ENCODE measurements around the gene BRINP3.
A peak's percentile ranks its signal among the peaks of the same experiment; 100 is the strongest.

The BRINP3 gene

GRCh38 chr1:190479516-190479915 lies 1.9 kb upstream of the BRINP3 start:
- no CpG with 5 or more reads among the region's 4 CpGs for WGBS (ENCODE audit: extremely low coverage, insufficient coverage, insufficient read length)

GRCh38 chr1:190479050-190479397 lies 1.4 kb upstream of the BRINP3 start:
- Histone ChIP-seq H3K4me1 (ENCODE audit: control insufficient read depth in 1 of 2, insufficient read depth in 2 of 2, low read length in 2 of 2) (peaks cover 6 to 9% of the 10 kb centered on the region in 2 experiments), H3K18ac (ENCODE audit: low read length) (no peak overlapping the region), H3K23ac (ENCODE audit: low read length) (no peak overlapping the region), H2BK12ac (ENCODE audit: low read length) (no peak overlapping the region), H4K12ac (ENCODE audit: low read depth, low read length) (no peak overlapping the region), H2BK5ac (ENCODE audit: low read depth, low read length, poor library complexity) (no peak overlapping the region), H3K9me3 (ENCODE audit: insufficient read depth, low read depth, low read length) (no peaks in the 10 kb centered on the region), H2AFZ (ENCODE audit: insufficient read depth, low read length, poor library complexity) (no peak overlapping the region), H3K79me2 (ENCODE audit: control insufficient read depth, insufficient read depth, low read length, poor library complexity) (no peaks in the 10 kb centered on the region), H3K27ac (ENCODE audit: low read depth, low read length) (no peak overlapping the region), H3K4me3 (ENCODE audit: low read depth, low read length) (no peak overlapping the region), H2AK5ac (ENCODE audit: low read length) (no peak overlapping the region), H3K4me2 (ENCODE audit: low read length) (peak overlapping the region; percentile 81), H3K36me3 (ENCODE audit: control insufficient read depth in 1 of 2, insufficient read depth in 2 of 2, low read length in 2 of 2) (no peaks in the 10 kb centered on the region), H4K91ac (ENCODE audit: low read depth, low read length) (no peak overlapping the region), H4K8ac (ENCODE audit: low read depth, low read length) (no peak overlapping the region), H3K9ac (ENCODE audit: low read length) (no peak overlapping the region), H3K4ac (ENCODE audit: low read depth, low read length) (no peak overlapping the region), H3K27me3 (ENCODE audit: insufficient read depth, low read length) (peaks cover 28% of the 10 kb centered on the region), H3K14ac (ENCODE audit: low read length) (no peak overlapping the region), H2BK120ac (ENCODE audit: insufficient read depth, low read length, poor library complexity) (no peak overlapping the region), H3K79me1 (ENCODE audit: low read length) (no peaks in the 10 kb centered on the region)
- DNase-seq = no peak
- no CpG with 5 or more reads among the region's 4 CpGs for WGBS (ENCODE audit: extremely low coverage, insufficient coverage, insufficient read length)

More at GRCh38 chr1:190479516-190479915, 1.9 kb upstream of the BRINP3 start:
- Histone ChIP-seq H3K79me2 (ENCODE audit: control insufficient read depth, insufficient read depth, low read length, poor library complexity) (no peaks in the 10 kb centered on the region), H3K14ac (ENCODE audit: low read length) (no peak overlapping the region), H4K91ac (ENCODE audit: low read depth, low read length) (no peak overlapping the region), H3K9me3 (ENCODE audit: insufficient read depth, low read depth, low read length) (no peaks in the 10 kb centered on the region), H2BK120ac (ENCODE audit: insufficient read depth, low read length, poor library complexity) (no peak overlapping the region), H2BK12ac (ENCODE audit: low read length) (no peak overlapping the region), H3K36me3 (ENCODE audit: control insufficient read depth in 1 of 2, insufficient read depth in 2 of 2, low read length in 2 of 2) (no peaks in the 10 kb centered on the region), H4K12ac (ENCODE audit: low read depth, low read length) (no peak overlapping the region), H3K79me1 (ENCODE audit: low read length) (no peaks in the 10 kb centered on the region), H2AFZ (ENCODE audit: insufficient read depth, low read length, poor library complexity) (no peak overlapping the region), H2AK5ac (ENCODE audit: low read length) (no peak overlapping the region), H3K9ac (ENCODE audit: low read length) (no peak overlapping the region), H3K4ac (ENCODE audit: low read depth, low read length) (no peak overlapping the region), H4K8ac (ENCODE audit: low read depth, low read length) (no peak overlapping the region), H3K27ac (ENCODE audit: low read depth, low read length) (no peak overlapping the region), H3K4me1 (ENCODE audit: control insufficient read depth in 1 of 2, insufficient read depth in 2 of 2, low read length in 2 of 2) (peaks cover 6 to 9% of the 10 kb centered on the region in 2 experiments), H2BK5ac (ENCODE audit: low read depth, low read length, poor library complexity) (no peak overlapping the region), H3K23ac (ENCODE audit: low read length) (no peak overlapping the region), H3K27me3 (ENCODE audit: insufficient read depth, low read length) (peaks cover 26% of the 10 kb centered on the region), H3K4me2 (ENCODE audit: low read length) (no peak overlapping the region), H3K4me3 (ENCODE audit: low read depth, low read length) (no peak overlapping the region), H3K18ac (ENCODE audit: low read length) (no peak overlapping the region)
- DNase-seq = no peak

GRCh38 chr1:190478149-190479049 lies 735 bp upstream of the BRINP3 start:
- no peaks in the 10 kb centered on the region for H3K79me1 ChIP-seq (ENCODE audit: low read length)
- no peak overlapping the region for H3K18ac ChIP-seq (ENCODE audit: low read length)
- no peak overlapping the region for H3K27ac ChIP-seq (ENCODE audit: low read depth, low read length)
- peak overlapping the region; percentile 27 for H3K4me3 ChIP-seq (ENCODE audit: low read depth, low read length)
- H2AK5ac ChIP-seq (ENCODE audit: low read length) = no peak overlapping the region
- H4K91ac ChIP-seq (ENCODE audit: low read depth, low read length) = no peak overlapping the region
- no peaks in the 10 kb centered on the region for H3K79me2 ChIP-seq (ENCODE audit: control insufficient read depth, insufficient read depth, low read length, poor library complexity)
- no peak overlapping the region for H3K9ac ChIP-seq (ENCODE audit: low read length)
- H3K4ac ChIP-seq (ENCODE audit: low read depth, low read length) = no peak overlapping the region
- WGBS (ENCODE audit: extremely low coverage, insufficient coverage, insufficient read length) = no CpG with 5 or more reads among the region's 42 CpGs
- no peak overlapping the region for H2BK12ac ChIP-seq (ENCODE audit: low read length)
- no peaks in the 10 kb centered on the region for H3K9me3 ChIP-seq (ENCODE audit: insufficient read depth, low read depth, low read length)
- H3K36me3 ChIP-seq (ENCODE audit: control insufficient read depth in 1 of 2, insufficient read depth in 2 of 2, low read length in 2 of 2) = no peaks in the 10 kb centered on the region
- no peak overlapping the region for H4K8ac ChIP-seq (ENCODE audit: low read depth, low read length)
- H3K27me3 ChIP-seq (ENCODE audit: insufficient read depth, low read length) = peaks cover 28% of the 10 kb centered on the region
- H3K23ac ChIP-seq (ENCODE audit: low read length) = no peak overlapping the region
- peaks cover 6 to 9% of the 10 kb centered on the region in 2 experiments for H3K4me1 ChIP-seq (ENCODE audit: control insufficient read depth in 1 of 2, insufficient read depth in 2 of 2, low read length in 2 of 2)
- H2AFZ ChIP-seq (ENCODE audit: insufficient read depth, low read length, poor library complexity) = peak overlapping the region; percentile 59
- H2BK120ac ChIP-seq (ENCODE audit: insufficient read depth, low read length, poor library complexity) = no peak overlapping the region
- H3K4me2 ChIP-seq (ENCODE audit: low read length) = peak overlapping the region; percentile 81
- no peak overlapping the region for H2BK5ac ChIP-seq (ENCODE audit: low read depth, low read length, poor library complexity)
- no peak overlapping the region for H3K14ac ChIP-seq (ENCODE audit: low read length)
- DNase-seq = no peak
- no peak overlapping the region for H4K12ac ChIP-seq (ENCODE audit: low read depth, low read length)

GRCh38 chr1:190476806-190477205 lies 858 bp downstream of the BRINP3 start:
- Histone ChIP-seq H4K8ac (ENCODE audit: low read depth, low read length) (no peak overlapping the region), H2AK5ac (ENCODE audit: low read length) (no peak overlapping the region)

More at GRCh38 chr1:190476806-190477205, 858 bp downstream of the BRINP3 start:
- DNase-seq = no peak
- Histone ChIP-seq H2BK5ac (ENCODE audit: low read depth, low read length, poor library complexity) (no peak overlapping the region), H3K23ac (ENCODE audit: low read length) (no peak overlapping the region), H2BK120ac (ENCODE audit: insufficient read depth, low read length, poor library complexity) (no peak overlapping the region), H3K27ac (ENCODE audit: low read depth, low read length) (no peak overlapping the region), H3K9ac (ENCODE audit: low read length) (no peak overlapping the region), H3K4me1 (ENCODE audit: control insufficient read depth in 1 of 2, insufficient read depth in 2 of 2, low read length in 2 of 2) (peaks cover 6 to 9% of the 10 kb centered on the region in 2 experiments), H3K4me3 (ENCODE audit: low read depth, low read length) (no peak overlapping the region), H3K4me2 (ENCODE audit: low read length) (no peak overlapping the region), H2AFZ (ENCODE audit: insufficient read depth, low read length, poor library complexity) (no peak overlapping the region), H3K4ac (ENCODE audit: low read depth, low read length) (no peak overlapping the region), H3K79me1 (ENCODE audit: low read length) (no peaks in the 10 kb centered on the region), H3K9me3 (ENCODE audit: insufficient read depth, low read depth, low read length) (no peaks in the 10 kb centered on the region), H4K91ac (ENCODE audit: low read depth, low read length) (no peak overlapping the region), H3K27me3 (ENCODE audit: insufficient read depth, low read length) (peaks cover 28% of the 10 kb centered on the region), H4K12ac (ENCODE audit: low read depth, low read length) (no peak overlapping the region), H3K14ac (ENCODE audit: low read length) (no peak overlapping the region), H3K36me3 (ENCODE audit: control insufficient read depth in 1 of 2, insufficient read depth in 2 of 2, low read length in 2 of 2) (no peaks in the 10 kb centered on the region), H3K79me2 (ENCODE audit: control insufficient read depth, insufficient read depth, low read length, poor library complexity) (no peaks in the 10 kb centered on the region), H3K18ac (ENCODE audit: low read length) (no peak overlapping the region), H2BK12ac (ENCODE audit: low read length) (no peak overlapping the region)
- WGBS (ENCODE audit: extremely low coverage, insufficient coverage, insufficient read length) = no CpG with 5 or more reads among the region's 5 CpGs

Data from trophoblast cell (in vitro differentiated cells and primary cell).